GM12878 (cell line): ENCODE measurements around the gene KIF26A. TPM values are rescaled to one million over a fixed set of nuclear protein-coding genes. Genes with fewer than 3 reads are reported as not detected.
"Not testable (repeated sequence)": the region's sequence is repeated elsewhere in the genome, so short reads cannot be mapped to it uniquely, and the experiment has no call there.

Source experiments
- ATAC-seq: fragments of 200-7000 bp; cut with Tn5 transposase; 3 replicates; pipeline ENCODE4 v1.9.1; 2020; ENCODE audit warnings: mild to moderate bottlenecking, moderate library complexity
- BruUV-seq: library from RNA; stranded (reverse); fragments of 400-500 nt; replicated peaks from 2 replicates; lab custom pipeline; 2021; lab: Mats Ljungman, UMichigan
- CTCF ChIA-PET: fragments of 300-600 bp; sonication (Branson Sonifier 250); formaldehyde crosslinking; extraction: SDS; loops from one replicate; lab custom pipeline; 2021; ENCODE audit warnings: inconsistent platforms; lab: Yijun Ruan, JAX
- POLR2A ChIA-PET: fragments of 350-600 bp; formaldehyde crosslinking; extraction: SDS; loops from one replicate; lab custom pipeline; 2021; ENCODE audit warnings: inconsistent platforms; lab: Charles Lee
- RAD21 ChIA-PET: fragments of 300-600 bp; sonication (Branson Sonifier 250); formaldehyde crosslinking; loops from one replicate; lab custom pipeline; 2023; ENCODE audit warnings: antibody characterized with exemption; ENCODE audit not compliant: unreplicated experiment; lab: Charles Lee
- SMC1A ChIA-PET: fragments of 300-600 bp; sonication (Branson Sonifier 250); formaldehyde crosslinking; loops from one replicate; lab custom pipeline; 2023; ENCODE audit not compliant: unreplicated experiment, uncharacterized antibody; lab: Charles Lee
- DNase-seq: peaks from one replicate; pipeline ENCODE4 v3.0.0-alpha.2; 2011; ENCODE audit warnings: low read depth, low spot score
- FAIRE-seq: peaks from 3 replicates; lab custom pipeline; 2011; peaks lifted over from hg19 to GRCh38; lab: Jason Lieb, UNC
- H2AFZ ChIP-seq: 2 replicates; pipeline ENCODE4 v1.6.0; 2011; ENCODE audit warnings: low read depth, low read length, control low read depth; ENCODE audit not compliant: control insufficient read depth
- H3K27ac ChIP-seq: 2 replicates; pipeline ENCODE4 v1.5.1; 2011; ENCODE audit warnings: control low read depth; ENCODE audit not compliant: control insufficient read depth, insufficient read depth
- H3K27me3 ChIP-seq, 2 experiments: replicated peaks in 1 of 2; 2 replicates each; pipeline versions ENCODE4 v1.6.0 to v1.6.1; 2011; ENCODE audit warnings: low read length in 1 of 2; ENCODE audit not compliant: control insufficient read depth in 2 of 2, insufficient read depth in 2 of 2
- H3K36me3 ChIP-seq, 2 experiments: 2 replicates each; pipeline ENCODE4 v1.5.1; 2011; ENCODE audit warnings: low read length in 1 of 2; ENCODE audit not compliant: control insufficient read depth in 2 of 2, insufficient read depth in 2 of 2
- H3K4me1 ChIP-seq: 2 replicates; pipeline ENCODE4 v1.6.1; 2011; ENCODE audit warnings: mild to moderate bottlenecking, low read length, moderate library complexity, mixed read lengths; ENCODE audit not compliant: control insufficient read depth, insufficient read depth
- H3K4me2 ChIP-seq: 2 replicates; pipeline ENCODE4 v1.6.0; 2011; ENCODE audit warnings: control low read depth; ENCODE audit not compliant: control insufficient read depth, insufficient read depth
- H3K4me3 ChIP-seq: fragments of 200-600 bp; sonication (generic); 2 replicates; pipeline ENCODE4 v1.5.1; 2016
- H3K79me2 ChIP-seq: 2 replicates; pipeline ENCODE4 v1.6.0; 2011; ENCODE audit warnings: low read length; ENCODE audit not compliant: control insufficient read depth, insufficient read depth
- H3K9ac ChIP-seq: 2 replicates; pipeline ENCODE4 v1.8.0; 2011; ENCODE audit warnings: low read length, control low read depth, mixed read lengths; ENCODE audit not compliant: control insufficient read depth, insufficient read depth
- H3K9me3 ChIP-seq: replicated peaks from 3 replicates; pipeline ENCODE4 v1.5.1; 2011; ENCODE audit warnings: mild to moderate bottlenecking, low read length; ENCODE audit not compliant: control insufficient read depth, insufficient read depth
- H4K20me1 ChIP-seq: 2 replicates; pipeline ENCODE4 v1.6.0; 2011; ENCODE audit not compliant: control insufficient read depth, insufficient read depth
- WGBS: methylation state at CpG from one replicate; pipeline ENCODE4 v1.1.6; 2016; ENCODE audit warnings: low lambda C conversion rate; ENCODE audit not compliant: insufficient replicate concordance, insufficient coverage; ENCODE audit errors: missing lambda C conversion rate; 5-methylcytosine and 5-hydroxymethylcytosine counted together
- in situ Hi-C: fragments of 300-500 bp; cut with MboI; formaldehyde crosslinking; loops from 9 replicates; pipeline ENCODE4 v1.14.3; 2018; ENCODE audit warnings: mixed read lengths
- intact Hi-C: fragments of 100-400 bp; cut with micrococcal nuclease; formaldehyde crosslinking; loops from one replicate; pipeline ENCODE4 v1.14.2; 2022; ENCODE audit not compliant: unreplicated experiment
- polyA plus RNA-seq, 11 experiments: library from polyadenylated mRNA; depleted of rRNA in 4 of 11; unstranded in 6 of 11; stranded (reverse) in 5 of 11; fragments of >200 nt; fragmentation: Nextera tagmentation in 4 of 11; fragmentation: Illumina TruSeq in 1 of 11; extraction: Ambion mirVana in 4 of 11; extraction: Trizol in 1 of 11; gene quantifications; 1 replicate in 1 of 11; 2 replicates in 10 of 11; pipeline versions ENCODE4 v1.2.1 to v1.2.3, GENCODE V29; 2011 to 2016; ENCODE audit warnings: inconsistent platforms in 2 of 11, missing spikeins in 2 of 11, low read depth in 1 of 11
- total RNA-seq, 4 experiments: library from RNA; depleted of rRNA in 3 of 4; stranded (reverse); fragments of >200 nt in 3 of 4; fragmentation: Illumina TruSeq in 1 of 4; extraction: Trizol in 1 of 4; gene quantifications; 2 replicates each; pipeline versions ENCODE4 v1.2.1 to v1.2.3, GENCODE V29; 2013 to 2021

KIF26A gene
- total and polyA plus RNA-seq, 10 of the 15 experiments (the other 5 are each of a cell fraction or from before 2014, with no cell fraction given) = 0.05 TPM; not detected in 9

DNA sequence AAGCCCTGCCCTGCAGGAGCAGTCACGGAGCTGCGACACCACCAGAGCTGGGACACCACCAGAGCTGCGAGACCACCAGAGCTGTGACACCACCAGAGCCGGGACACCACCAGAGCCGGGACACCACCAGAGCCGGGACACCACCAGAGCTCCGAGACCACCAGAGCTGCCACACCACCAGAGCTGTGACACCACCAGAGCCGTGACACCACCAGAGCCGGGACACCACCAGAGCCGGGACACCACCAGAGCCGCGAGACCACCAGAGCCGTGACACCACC lies 69.6 kb downstream of the KIF26A start:
- H3K27me3 ChIP-seq, H3K36me3 ChIP-seq, H3K9me3 ChIP-seq, CTCF ChIA-PET, FAIRE-seq, intact Hi-C loops, H2AFZ ChIP-seq, H3K9ac ChIP-seq, H3K4me3 ChIP-seq, SMC1A ChIA-PET, POLR2A ChIA-PET, H3K79me2 ChIP-seq, ATAC-seq, RAD21 ChIA-PET, H3K27ac ChIP-seq, BruUV-seq, DNase-seq, H3K4me1 ChIP-seq, in situ Hi-C loops, H4K20me1 ChIP-seq, H3K4me2 ChIP-seq: not testable (repeated sequence)
- WGBS = 59% methylated on average over 12 of the region's 13 CpGs

DNA sequence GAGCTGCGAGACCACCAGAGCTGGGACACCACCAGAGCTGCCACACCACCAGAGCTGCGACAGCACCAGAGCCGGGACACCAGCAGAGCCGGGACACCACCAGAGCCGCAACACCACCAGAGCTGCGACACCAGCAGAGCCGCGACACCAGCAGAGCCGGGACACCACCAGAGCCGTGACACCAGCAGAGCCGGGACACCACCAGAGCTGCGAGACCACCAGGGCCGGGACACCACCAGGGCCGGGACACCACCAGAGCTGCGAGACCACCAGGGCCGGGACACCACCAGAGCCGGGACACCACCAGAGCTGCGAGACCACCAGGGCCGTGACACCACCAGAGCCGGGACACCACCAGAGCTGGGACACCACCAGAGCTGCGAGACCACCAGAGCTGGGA lies 69.9 kb downstream of the KIF26A start:
- in situ Hi-C loops, H3K9me3 ChIP-seq, H2AFZ ChIP-seq, H3K79me2 ChIP-seq, H3K27ac ChIP-seq, FAIRE-seq, CTCF ChIA-PET, POLR2A ChIA-PET, SMC1A ChIA-PET, H3K9ac ChIP-seq, DNase-seq, H3K4me2 ChIP-seq, H3K36me3 ChIP-seq, intact Hi-C loops, H4K20me1 ChIP-seq, RAD21 ChIA-PET, H3K4me1 ChIP-seq, BruUV-seq, ATAC-seq, H3K4me3 ChIP-seq, H3K27me3 ChIP-seq: not testable (repeated sequence)
- WGBS = 46% methylated on average over 21 of the region's 21 CpGs

DNA sequence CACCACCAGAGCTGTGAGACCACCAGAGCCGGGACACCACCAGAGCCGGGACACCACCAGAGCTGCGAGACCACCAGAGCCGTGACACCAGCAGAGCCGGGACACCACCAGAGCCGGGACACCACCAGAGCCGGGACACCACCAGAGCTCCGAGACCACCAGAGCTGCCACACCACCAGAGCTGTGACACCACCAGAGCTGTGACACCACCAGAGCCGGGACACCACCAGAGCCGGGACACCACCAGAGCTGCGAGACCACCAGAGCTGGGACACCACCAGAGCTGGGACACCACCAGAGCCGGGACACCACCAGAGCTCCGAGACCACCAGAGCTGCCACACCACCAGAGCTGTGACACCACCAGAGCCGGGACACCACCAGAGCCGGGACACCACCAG lies 70.7 kb downstream of the KIF26A start:
- H3K27ac ChIP-seq, H3K36me3 ChIP-seq, H2AFZ ChIP-seq, CTCF ChIA-PET, POLR2A ChIA-PET, H3K27me3 ChIP-seq, in situ Hi-C loops, H3K4me1 ChIP-seq, H3K79me2 ChIP-seq, H3K9ac ChIP-seq, intact Hi-C loops, H3K4me3 ChIP-seq, RAD21 ChIA-PET, ATAC-seq, H3K9me3 ChIP-seq, FAIRE-seq, H4K20me1 ChIP-seq, SMC1A ChIA-PET, BruUV-seq, DNase-seq, H3K4me2 ChIP-seq: not testable (repeated sequence)
- 60% methylated on average over 11 of the region's 15 CpGs for WGBS
